ENCODE data around the gene TICAM2.

Gene TICAM2

GRCh38 chr5:115605436-115605835, 3.2 kb upstream of the TICAM2 start:
- DNase-seq = no peak

- DNase-seq = peak in 1 of 2 experiments; percentile 17
These were observed 379 bp upstream of the TICAM2 start for GRCh38 chr5:115602591-115603125.

- DNase-seq = no peak
These were observed 1.5 kb downstream of the TICAM2 start for GRCh38 chr5:115600766-115601165.

- DNase-seq = no peak
These were observed 2.4 kb downstream of the TICAM2 start for GRCh38 chr5:115599924-115600323.

GRCh38 chr5:115599502-115599901, 2.8 kb downstream of the TICAM2 start:
- peak; percentile 6 to 20 for DNase-seq

- DNase-seq = no peak
These were observed 7.9 kb downstream of the TICAM2 start for GRCh38 chr5:115594128-115595047.

GRCh38 chr5:115589043-115589442, 13.2 kb downstream of the TICAM2 start:
- no peak for DNase-seq

- no peak for DNase-seq
These were observed 13.6 kb downstream of the TICAM2 start for GRCh38 chr5:115588640-115589039.

GRCh38 chr5:115586525-115587146, 15.6 kb downstream of the TICAM2 start:
- peak in 1 of 2 experiments; percentile 22 for DNase-seq

GRCh38 chr5:115585265-115585664, 17.0 kb downstream of the TICAM2 start:
- no peak for DNase-seq

- no peak for DNase-seq
These were observed 17.8 kb downstream of the TICAM2 start for GRCh38 chr5:115584501-115584900.

- DNase-seq = no peak
These were observed 18.8 kb downstream of the TICAM2 start for GRCh38 chr5:115583474-115583873.

- no peak for DNase-seq
These were observed 21.3 kb downstream of the TICAM2 start for GRCh38 chr5:115580941-115581340.

GRCh38 chr5:115579747-115580173, 22.5 kb downstream of the TICAM2 start:
- DNase-seq = no peak

- DNase-seq = no peak
These were observed 23.1 kb downstream of the TICAM2 start for GRCh38 chr5:115579216-115579615.

GRCh38 chr5:115578657-115579056, 23.6 kb downstream of the TICAM2 start:
- DNase-seq = no peak

- DNase-seq = no peak
These were observed 24.5 kb downstream of the TICAM2 start for GRCh38 chr5:115577741-115578140.

- no peak for DNase-seq
These were observed 24.9 kb downstream of the TICAM2 start for GRCh38 chr5:115577329-115577728.

- no peak for DNase-seq
These were observed 26.9 kb downstream of the TICAM2 start for GRCh38 chr5:115575167-115576070.

GRCh38 chr5:115573133-115573532, 29.1 kb downstream of the TICAM2 start:
- no peak for DNase-seq

GRCh38 chr5:115571441-115571878, 30.8 kb downstream of the TICAM2 start:
- DNase-seq = no peak

- peak in 1 of 2 experiments; percentile 24 for DNase-seq
These were observed 33.6 kb downstream of the TICAM2 start for GRCh38 chr5:115568668-115569067.

GRCh38 chr5:115565233-115565632, 37.0 kb downstream of the TICAM2 start:
- no peak for DNase-seq

Data from NCI-H526 (cell line).